Measurements from ENCODE around the gene FAM241A.
"Not testable (repeated sequence)": the region's sequence is repeated elsewhere in the genome, so short reads cannot be mapped to it uniquely, and the experiment has no call there.

The FAM241A gene

GRCh38 chr4:112176596-112176995 lies 31.3 kb downstream of the FAM241A start:
- DNase-seq, result no peak

- DNase-seq, result not testable (repeated sequence)
These were observed 33.5 kb downstream of the FAM241A start for GRCh38 chr4:112178741-112179140.

- DNase-seq, result no peak
These were observed 36.2 kb downstream of the FAM241A start for GRCh38 chr4:112181358-112182000.

GRCh38 chr4:112182604-112183003 lies 37.4 kb downstream of the FAM241A start:
- DNase-seq, result no peak

GRCh38 chr4:112183252-112183651 lies 38.0 kb downstream of the FAM241A start:
- no peak for DNase-seq

GRCh38 chr4:112184438-112184837 lies 39.2 kb downstream of the FAM241A start:
- no peak for DNase-seq

- no peak for DNase-seq
These were observed 40.1 kb downstream of the FAM241A start for GRCh38 chr4:112185334-112185733.

- no peak for DNase-seq
These were observed 40.8 kb downstream of the FAM241A start for GRCh38 chr4:112185740-112186670.

- no peak for DNase-seq
These were observed 44.5 kb downstream of the FAM241A start for GRCh38 chr4:112189754-112190153.

- DNase-seq, result no peak
These were observed 45.4 kb downstream of the FAM241A start for GRCh38 chr4:112190684-112191083.

GRCh38 chr4:112196461-112196860 lies 51.2 kb downstream of the FAM241A start:
- no peak for DNase-seq

GRCh38 chr4:112199041-112199440 lies 53.8 kb downstream of the FAM241A start:
- no peak for DNase-seq

GRCh38 chr4:112201915-112202505 lies 56.8 kb downstream of the FAM241A start:
- DNase-seq, result no peak

- no peak for DNase-seq
These were observed 58.3 kb downstream of the FAM241A start for GRCh38 chr4:112203593-112203992.

GRCh38 chr4:112206431-112206830 lies 61.2 kb downstream of the FAM241A start:
- DNase-seq, result no peak

- DNase-seq, result not testable (repeated sequence)
These were observed 63.2 kb downstream of the FAM241A start for GRCh38 chr4:112208137-112209095.

GRCh38 chr4:112210777-112211176 lies 65.5 kb downstream of the FAM241A start:
- no peak for DNase-seq

- DNase-seq, result no peak
These were observed 67.8 kb downstream of the FAM241A start for GRCh38 chr4:112213091-112213490.

- DNase-seq, result no peak
These were observed 68.6 kb downstream of the FAM241A start for GRCh38 chr4:112213856-112214255.

GRCh38 chr4:112214390-112215264 lies 69.4 kb downstream of the FAM241A start:
- no peak for DNase-seq

GRCh38 chr4:112219826-112220366 lies 74.6 kb downstream of the FAM241A start:
- DNase-seq, result no peak
